ENCODE measurements around the gene METTL16.

DNA sequence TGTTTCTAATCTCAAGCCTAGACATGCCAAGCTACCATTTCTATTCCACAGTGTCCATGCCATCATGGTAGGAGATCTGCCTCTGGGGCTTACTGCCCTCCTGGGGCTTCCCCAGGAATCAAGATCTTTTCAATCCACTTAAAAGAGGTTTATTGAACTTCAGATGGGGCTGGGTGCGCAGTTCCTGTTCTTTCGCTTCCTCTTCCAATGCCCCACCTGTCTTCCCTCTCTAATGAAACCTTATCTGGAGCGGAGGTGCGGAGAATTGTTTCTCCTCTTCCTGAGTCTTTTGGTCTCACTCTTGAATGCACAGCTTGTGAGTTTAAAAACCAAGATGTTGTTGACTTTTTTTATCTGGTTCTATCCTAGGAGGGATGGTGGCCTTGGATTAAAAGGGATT is 30.4 kb upstream of the METTL16 start:
- TF ChIP-seq, protein P1, sequence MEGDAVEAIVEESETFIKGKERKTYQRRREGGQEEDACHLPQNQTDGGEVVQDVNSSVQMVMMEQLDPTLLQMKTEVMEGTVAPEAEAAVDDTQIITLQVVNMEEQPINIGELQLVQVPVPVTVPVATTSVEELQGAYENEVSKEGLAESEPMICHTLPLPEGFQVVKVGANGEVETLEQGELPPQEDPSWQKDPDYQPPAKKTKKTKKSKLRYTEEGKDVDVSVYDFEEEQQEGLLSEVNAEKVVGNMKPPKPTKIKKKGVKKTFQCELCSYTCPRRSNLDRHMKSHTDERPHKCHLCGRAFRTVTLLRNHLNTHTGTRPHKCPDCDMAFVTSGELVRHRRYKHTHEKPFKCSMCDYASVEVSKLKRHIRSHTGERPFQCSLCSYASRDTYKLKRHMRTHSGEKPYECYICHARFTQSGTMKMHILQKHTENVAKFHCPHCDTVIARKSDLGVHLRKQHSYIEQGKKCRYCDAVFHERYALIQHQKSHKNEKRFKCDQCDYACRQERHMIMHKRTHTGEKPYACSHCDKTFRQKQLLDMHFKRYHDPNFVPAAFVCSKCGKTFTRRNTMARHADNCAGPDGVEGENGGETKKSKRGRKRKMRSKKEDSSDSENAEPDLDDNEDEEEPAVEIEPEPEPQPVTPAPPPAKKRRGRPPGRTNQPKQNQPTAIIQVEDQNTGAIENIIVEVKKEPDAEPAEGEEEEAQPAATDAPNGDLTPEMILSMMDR (IDR thresholded peaks at IDR 0.05): no peak
- TF ChIP-seq POLR2A (IDR thresholded peaks at IDR 0.05): no peak

Measured in uterus (tissue), 2 donors.